Cardiac muscle cell (in vitro differentiated cells and primary cell): ENCODE data around the gene ITGB2. TPM values are rescaled to one million over a fixed set of nuclear protein-coding genes. Genes with fewer than 3 reads are reported as not detected.

ENCODE experiments used
- DNase-seq, 2 donors: peaks; one replicate each; pipeline versions ENCODE4 v3.0.0 to v3.0.0-alpha.2; 2010 to 2017; ENCODE audit warnings: low read depth in 1 of 2, low spot score in 1 of 2
- H3K27ac ChIP-seq: fragments of 200-600 bp; sonication (generic); 2 replicates; pipeline ENCODE4 v1.5.1; 2016
- H3K27me3 ChIP-seq: fragments of 200-600 bp; sonication (generic); 2 replicates; pipeline ENCODE4 v1.6.0; 2016; ENCODE audit warnings: control low read depth
- H3K36me3 ChIP-seq: fragments of 200-600 bp; sonication (generic); 2 replicates; pipeline ENCODE4 v1.5.1; 2016; ENCODE audit warnings: control low read depth
- H3K4me1 ChIP-seq: fragments of 200-600 bp; sonication (generic); 2 replicates; pipeline ENCODE4 v1.8.1; 2017; ENCODE audit warnings: low read depth, mild to moderate bottlenecking, mixed run types
- H3K4me3 ChIP-seq: fragments of 200-600 bp; sonication (generic); 2 replicates; pipeline ENCODE4 v1.5.1; 2016; ENCODE audit warnings: mild to moderate bottlenecking
- H3K9me3 ChIP-seq: fragments of 200-600 bp; sonication (generic); 2 replicates; pipeline ENCODE4 v1.5.1; 2017; ENCODE audit warnings: low read depth, mild to moderate bottlenecking, control low read depth
- polyA plus RNA-seq: library from polyadenylated mRNA; unstranded; fragments of >200 nt; fragmentation: Nextera tagmentation; extraction: Ambion mirVana; gene quantifications from 2 replicates; pipeline ENCODE4 v1.2.1, GENCODE V29; 2016
- total RNA-seq: library from RNA; depleted of rRNA; stranded (reverse); fragments of >200 nt; gene quantifications from 2 replicates; pipeline ENCODE4 v1.2.3, GENCODE V29; 2016
- TF ChIP-seq, protein P1 (sequence below): IDR thresholded peaks from 2 replicates; pipeline ENCODE4 v1.5.1; 2012; ENCODE audit warnings: low read depth, mild to moderate bottlenecking, low read length

Gene ITGB2
- total and polyA plus RNA-seq, 2 experiments from 2014 or later = 0.27 to 0.57 TPM

DNA sequence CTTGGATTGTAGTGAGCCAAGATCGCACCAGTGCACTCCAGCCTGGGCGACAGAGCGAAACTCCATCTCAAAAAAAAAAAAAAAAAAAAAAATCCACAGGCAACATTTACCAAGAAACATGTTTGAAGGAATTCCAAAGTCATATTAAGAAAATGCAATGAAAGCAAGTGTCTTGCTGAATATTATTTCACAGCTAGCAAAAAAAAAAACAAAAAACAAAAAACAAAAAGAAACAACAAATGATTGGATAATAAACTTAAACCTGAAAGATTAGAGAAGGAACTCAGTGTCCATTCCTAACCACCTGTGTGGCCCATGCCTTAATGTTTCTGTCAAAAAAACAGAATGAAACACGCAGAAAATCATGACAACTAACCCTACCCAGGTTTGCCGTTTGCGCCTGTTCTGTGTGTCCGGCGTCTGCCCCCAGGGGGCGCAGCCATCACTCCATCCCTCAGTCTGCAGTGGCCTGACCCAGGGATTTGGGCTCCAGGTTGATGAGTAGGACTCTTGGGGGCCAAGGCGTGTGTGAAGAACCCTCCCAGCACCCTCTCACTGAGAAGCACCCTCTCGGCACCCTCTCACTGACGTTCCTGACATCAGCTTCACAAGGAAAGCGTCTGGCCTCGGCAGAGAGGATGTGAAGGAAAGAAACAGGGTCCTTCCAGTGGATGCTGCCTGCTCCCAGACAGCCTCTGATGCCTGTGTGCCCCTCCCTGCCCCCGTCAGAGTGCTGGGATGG, 28.0 kb downstream of the ITGB2 start:
- Histone ChIP-seq H3K36me3 (no peaks in the 10 kb centered on the region), H3K27ac (no peak overlapping the region), H3K9me3 (no peaks in the 10 kb centered on the region), H3K27me3 (no peaks in the 10 kb centered on the region), H3K4me3 (no peak overlapping the region), H3K4me1 (no peaks in the 10 kb centered on the region)
- DNase-seq = peak; percentile 62 to 65
- TF ChIP-seq, protein P1, sequence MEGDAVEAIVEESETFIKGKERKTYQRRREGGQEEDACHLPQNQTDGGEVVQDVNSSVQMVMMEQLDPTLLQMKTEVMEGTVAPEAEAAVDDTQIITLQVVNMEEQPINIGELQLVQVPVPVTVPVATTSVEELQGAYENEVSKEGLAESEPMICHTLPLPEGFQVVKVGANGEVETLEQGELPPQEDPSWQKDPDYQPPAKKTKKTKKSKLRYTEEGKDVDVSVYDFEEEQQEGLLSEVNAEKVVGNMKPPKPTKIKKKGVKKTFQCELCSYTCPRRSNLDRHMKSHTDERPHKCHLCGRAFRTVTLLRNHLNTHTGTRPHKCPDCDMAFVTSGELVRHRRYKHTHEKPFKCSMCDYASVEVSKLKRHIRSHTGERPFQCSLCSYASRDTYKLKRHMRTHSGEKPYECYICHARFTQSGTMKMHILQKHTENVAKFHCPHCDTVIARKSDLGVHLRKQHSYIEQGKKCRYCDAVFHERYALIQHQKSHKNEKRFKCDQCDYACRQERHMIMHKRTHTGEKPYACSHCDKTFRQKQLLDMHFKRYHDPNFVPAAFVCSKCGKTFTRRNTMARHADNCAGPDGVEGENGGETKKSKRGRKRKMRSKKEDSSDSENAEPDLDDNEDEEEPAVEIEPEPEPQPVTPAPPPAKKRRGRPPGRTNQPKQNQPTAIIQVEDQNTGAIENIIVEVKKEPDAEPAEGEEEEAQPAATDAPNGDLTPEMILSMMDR = peak; percentile 98

DNA sequence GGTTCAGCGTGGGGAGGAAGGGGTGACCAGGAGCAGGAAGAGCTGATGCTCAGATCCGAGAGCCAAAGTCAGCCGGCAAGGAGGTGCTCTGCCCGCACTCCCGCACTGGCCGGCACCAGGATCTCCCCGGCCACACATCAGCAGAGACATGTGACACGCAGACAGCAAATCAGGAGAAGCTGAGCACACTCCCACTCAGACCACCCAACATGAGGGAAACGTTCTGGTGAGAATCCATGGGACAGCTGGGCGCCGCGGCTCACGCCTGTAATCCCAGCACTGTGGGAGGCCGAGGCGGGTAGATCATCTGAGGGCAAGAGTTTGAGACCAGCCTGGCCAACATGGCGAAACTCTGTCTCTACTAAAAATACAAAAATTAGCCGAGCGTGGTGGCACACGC, 28.6 kb downstream of the ITGB2 start:
- H3K36me3 ChIP-seq = no peaks in the 10 kb centered on the region
- TF ChIP-seq, protein P1 = no peak
- peak in 1 of 2 donors; percentile 29 for DNase-seq
- no peak overlapping the region for H3K27ac ChIP-seq
- H3K27me3 ChIP-seq = no peaks in the 10 kb centered on the region
- no peak overlapping the region for H3K4me3 ChIP-seq
- no peaks in the 10 kb centered on the region for H3K9me3 ChIP-seq
- H3K4me1 ChIP-seq = no peaks in the 10 kb centered on the region

DNA sequence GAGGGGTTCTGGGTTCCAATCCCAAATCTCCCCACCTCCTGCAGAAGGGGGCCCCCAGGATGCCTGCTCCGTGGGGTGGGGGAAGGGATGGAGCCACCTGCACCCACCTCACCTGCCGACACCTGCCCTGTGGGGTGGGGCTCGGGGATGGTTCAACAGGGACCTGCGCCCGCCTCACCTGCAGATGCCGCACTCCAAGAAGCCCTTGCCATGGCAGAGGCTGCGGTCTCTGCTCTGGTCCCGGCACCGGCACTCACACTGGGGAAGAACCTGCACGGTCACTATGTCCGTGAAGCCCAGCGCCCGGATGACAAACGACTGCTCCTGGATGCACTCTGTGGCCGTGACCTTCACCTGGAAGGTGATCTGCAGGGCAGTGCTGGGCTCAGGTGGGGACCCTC, 29.1 kb downstream of the ITGB2 start:
- H3K27me3 ChIP-seq = no peaks in the 10 kb centered on the region
- DNase-seq = no peak
- no peak overlapping the region for H3K27ac ChIP-seq
- TF ChIP-seq, protein P1 = no peak
- no peaks in the 10 kb centered on the region for H3K36me3 ChIP-seq
- H3K4me1 ChIP-seq = no peaks in the 10 kb centered on the region
- H3K4me3 ChIP-seq = no peak overlapping the region
- H3K9me3 ChIP-seq = no peaks in the 10 kb centered on the region

GRCh38 chr21:44890961-44891541, 29.6 kb downstream of the ITGB2 start:
- no peaks in the 10 kb centered on the region for H3K4me1 ChIP-seq

GRCh38 chr21:44890338-44890931, 30.3 kb downstream of the ITGB2 start:
- TF ChIP-seq, protein P1 = no peak
- no peaks in the 10 kb centered on the region for H3K4me1 ChIP-seq
- no peak overlapping the region for H3K4me3 ChIP-seq
- no peaks in the 10 kb centered on the region for H3K27me3 ChIP-seq
- H3K27ac ChIP-seq = no peak overlapping the region
- no peaks in the 10 kb centered on the region for H3K9me3 ChIP-seq
- H3K36me3 ChIP-seq = no peaks in the 10 kb centered on the region
- no peak for DNase-seq

More at GRCh38 chr21:44890961-44891541, 29.6 kb downstream of the ITGB2 start:
- Histone ChIP-seq H3K27ac (no peak overlapping the region), H3K9me3 (no peaks in the 10 kb centered on the region), H3K4me3 (no peak overlapping the region), H3K36me3 (no peaks in the 10 kb centered on the region), H3K27me3 (no peaks in the 10 kb centered on the region)
- TF ChIP-seq, protein P1 = no peak
- no peak for DNase-seq
